Astrocyte of the cerebellum (primary cell): ENCODE results near the gene TRIM8.

Source experiments
- DNase-seq: peaks from one replicate; pipeline ENCODE4 v3.0.0-alpha.2; 2011; ENCODE audit warnings: low read depth
- H3K4me3 ChIP-seq: 2 replicates; pipeline ENCODE4 v1.5.1; 2011; ENCODE audit warnings: mild to moderate bottlenecking, low read depth, low read length, moderate library complexity
- in situ Hi-C: cut with HindIII; loops from 2 replicates; pipeline ENCODE4 v1.10.0; 2017; ENCODE audit warnings: low sequenced_read_pairs
- TF ChIP-seq, protein P1 (sequence below): IDR thresholded peaks from 2 replicates; pipeline ENCODE4 v1.5.1; 2012; ENCODE audit warnings: low read length, low read depth, moderate library complexity, mild to moderate bottlenecking; ENCODE audit errors: missing control alignments

Gene TRIM8

DNA sequence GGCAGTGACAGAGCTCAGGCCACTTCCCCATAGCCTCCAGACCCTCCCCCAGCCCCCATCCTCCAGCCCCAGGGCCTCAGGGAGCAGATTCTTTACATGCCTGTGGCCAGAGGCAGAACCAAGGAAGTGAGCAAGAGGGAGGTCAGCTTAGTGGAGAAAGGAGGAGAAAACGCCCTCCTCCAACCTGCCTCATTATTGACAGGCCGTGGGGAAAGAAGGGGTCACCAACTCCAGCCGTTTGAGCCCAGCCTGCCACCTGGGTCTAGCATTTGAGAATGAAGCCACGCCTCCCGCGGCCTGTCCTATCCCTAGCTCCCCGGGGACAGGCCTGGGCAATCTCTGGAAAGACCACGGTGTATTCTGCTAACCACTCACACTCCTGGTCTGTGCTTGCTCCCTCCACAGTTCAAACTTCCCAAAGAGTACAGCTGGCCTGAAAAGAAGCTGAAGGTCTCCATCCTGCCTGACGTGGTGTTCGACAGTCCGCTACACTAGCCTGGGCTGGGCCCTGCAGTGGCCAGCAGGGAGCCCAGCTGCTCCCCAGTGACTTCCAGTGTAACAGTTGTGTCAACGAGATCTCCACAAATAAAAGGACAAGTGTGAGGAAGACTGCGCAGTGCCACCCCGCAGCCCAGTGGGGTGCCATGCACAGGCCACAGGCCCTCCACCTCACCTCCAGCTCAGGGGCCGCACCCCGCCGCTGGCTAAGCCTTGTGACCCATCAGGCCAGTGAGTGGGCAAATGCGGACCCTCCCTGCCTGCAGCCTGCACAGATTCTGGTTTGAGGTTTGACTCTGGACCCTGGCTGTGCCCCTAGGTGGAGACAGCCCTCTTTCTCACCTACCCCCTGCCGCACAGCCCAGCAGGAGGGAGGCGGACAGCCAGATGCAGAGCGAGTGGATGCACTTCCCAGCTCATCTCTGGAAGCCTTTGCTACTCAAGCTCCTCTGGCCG, 14.3 kb upstream of the TRIM8 start:
- in situ Hi-C loops, result no loop called here
- DNase-seq, result peak; percentile 66
- TF ChIP-seq, protein P1, sequence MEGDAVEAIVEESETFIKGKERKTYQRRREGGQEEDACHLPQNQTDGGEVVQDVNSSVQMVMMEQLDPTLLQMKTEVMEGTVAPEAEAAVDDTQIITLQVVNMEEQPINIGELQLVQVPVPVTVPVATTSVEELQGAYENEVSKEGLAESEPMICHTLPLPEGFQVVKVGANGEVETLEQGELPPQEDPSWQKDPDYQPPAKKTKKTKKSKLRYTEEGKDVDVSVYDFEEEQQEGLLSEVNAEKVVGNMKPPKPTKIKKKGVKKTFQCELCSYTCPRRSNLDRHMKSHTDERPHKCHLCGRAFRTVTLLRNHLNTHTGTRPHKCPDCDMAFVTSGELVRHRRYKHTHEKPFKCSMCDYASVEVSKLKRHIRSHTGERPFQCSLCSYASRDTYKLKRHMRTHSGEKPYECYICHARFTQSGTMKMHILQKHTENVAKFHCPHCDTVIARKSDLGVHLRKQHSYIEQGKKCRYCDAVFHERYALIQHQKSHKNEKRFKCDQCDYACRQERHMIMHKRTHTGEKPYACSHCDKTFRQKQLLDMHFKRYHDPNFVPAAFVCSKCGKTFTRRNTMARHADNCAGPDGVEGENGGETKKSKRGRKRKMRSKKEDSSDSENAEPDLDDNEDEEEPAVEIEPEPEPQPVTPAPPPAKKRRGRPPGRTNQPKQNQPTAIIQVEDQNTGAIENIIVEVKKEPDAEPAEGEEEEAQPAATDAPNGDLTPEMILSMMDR, result no peak
- no peak overlapping the region for H3K4me3 ChIP-seq

DNA sequence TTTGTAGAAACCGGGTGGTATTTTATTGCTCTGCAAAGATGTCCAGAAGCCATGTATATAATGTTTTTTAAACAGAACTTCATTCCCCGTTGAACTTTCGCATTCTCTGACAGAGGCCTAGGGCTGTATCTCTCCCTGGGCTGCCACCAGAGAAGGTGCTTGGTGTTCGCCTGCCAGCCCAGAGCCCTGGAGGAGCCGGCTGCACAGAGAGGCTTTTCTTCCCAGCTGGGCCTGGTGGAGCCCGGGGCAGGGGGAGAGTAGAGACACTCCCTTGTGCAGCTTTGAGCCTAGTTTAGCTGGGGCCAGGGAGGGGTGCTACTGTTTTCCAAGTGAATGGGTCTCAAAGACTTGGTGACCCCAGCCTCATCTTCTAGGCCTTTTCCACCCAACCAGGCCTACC, 13.6 kb upstream of the TRIM8 start:
- in situ Hi-C loops, result no loop called here
- TF ChIP-seq, protein P1, result no peak
- DNase-seq, result no peak
- H3K4me3 ChIP-seq, result no peak overlapping the region

DNA sequence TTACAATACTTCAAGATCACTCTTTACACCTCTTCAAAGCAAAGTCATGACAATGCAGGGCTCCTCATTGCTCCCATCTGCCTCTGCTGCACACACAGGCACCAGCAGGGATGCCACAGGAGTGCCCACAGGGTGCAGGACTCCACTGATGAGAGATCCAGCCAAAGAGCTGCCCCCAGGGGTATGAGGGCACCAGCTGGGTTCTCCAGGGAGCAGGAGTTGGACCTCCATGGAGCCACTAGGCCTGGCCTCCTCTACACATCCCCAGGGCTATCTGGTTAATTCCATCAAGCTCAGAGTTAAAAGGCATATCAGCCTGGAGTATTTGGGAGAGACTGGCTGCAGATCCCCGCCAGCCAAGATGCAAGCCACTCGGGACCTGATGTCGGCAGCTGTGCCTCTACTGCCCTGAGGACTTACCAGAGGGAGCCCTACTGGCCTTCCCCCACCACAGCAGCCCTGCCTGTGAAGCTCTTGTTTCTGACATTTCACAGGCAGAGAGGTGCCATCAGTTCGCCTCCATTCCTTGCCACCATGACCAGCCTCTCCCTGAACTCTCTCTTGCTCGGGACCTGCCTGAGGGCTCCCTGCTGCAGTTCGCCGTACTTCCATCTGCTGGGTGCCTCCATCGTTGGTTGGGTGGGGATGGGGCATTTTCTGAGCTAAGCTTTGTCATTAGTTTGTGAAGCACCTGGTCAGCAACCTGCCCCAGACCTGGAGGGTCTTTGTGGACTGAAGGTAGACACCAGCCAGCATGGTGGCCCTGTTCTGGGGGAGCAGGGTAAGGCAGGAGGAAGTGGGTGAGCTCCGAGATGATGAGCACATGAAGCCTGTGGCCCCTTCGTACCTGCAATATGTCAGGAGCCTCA, 12.5 kb upstream of the TRIM8 start:
- in situ Hi-C loops, result no loop called here
- no peak overlapping the region for H3K4me3 ChIP-seq
- no peak for DNase-seq
- TF ChIP-seq, protein P1, result no peak

DNA sequence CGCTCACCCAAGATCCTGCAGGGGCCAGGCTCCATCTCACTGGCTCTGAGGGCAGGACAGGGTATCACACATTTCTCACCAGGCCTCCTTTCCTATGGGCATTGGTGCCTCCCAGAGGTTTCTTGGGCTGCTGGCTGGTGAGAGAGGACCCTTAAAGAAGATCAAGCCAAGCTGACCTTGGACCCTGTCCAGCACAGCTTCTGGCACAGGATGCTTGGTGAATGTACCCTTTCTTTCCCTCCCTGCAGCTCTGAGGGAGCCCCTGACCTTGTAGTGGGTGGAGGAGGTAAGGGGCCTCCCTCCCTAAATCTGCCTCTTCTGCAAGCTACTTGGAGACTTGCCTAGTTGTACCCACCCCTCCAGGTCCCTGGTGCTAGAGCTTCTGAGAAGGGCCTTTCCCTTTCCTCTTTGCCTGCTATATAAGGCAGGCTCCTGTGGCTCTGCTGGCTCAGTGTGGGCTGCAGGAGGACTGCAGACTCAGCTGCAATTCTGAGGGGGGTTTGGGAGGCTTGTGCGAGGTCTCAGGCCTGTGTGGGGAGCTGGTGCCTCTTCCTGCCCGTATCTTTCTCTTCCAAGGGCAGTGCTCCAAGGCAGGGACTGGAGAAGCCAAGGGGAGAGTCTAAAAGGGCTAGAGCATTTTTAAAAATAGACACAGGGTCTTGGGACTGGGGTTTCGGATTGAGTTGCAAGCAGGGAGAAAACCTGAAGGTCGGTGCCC, 11.7 kb upstream of the TRIM8 start:
- in situ Hi-C loops, result no loop called here
- no peak for DNase-seq
- TF ChIP-seq, protein P1, result no peak
- no peak overlapping the region for H3K4me3 ChIP-seq

DNA sequence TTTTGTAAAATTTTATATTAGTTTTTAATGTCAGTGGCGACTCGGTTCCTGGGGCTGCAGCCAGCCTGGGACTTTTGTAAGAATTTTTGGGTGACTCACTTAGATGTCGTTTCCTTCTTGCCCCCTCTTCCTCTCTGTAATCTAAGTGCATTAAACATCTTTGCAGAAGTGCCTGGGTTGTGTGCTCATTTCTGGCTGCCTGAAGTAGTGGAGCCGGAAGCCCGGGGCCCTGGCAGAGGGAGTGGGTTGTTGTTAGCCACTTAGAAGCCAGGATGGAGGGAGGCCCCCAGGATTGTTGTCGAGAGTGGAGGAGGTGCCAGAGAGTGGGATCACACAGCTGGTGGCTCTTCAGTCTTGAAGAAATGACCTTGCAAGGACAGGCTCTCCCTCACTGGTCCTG, 11.0 kb upstream of the TRIM8 start:
- in situ Hi-C loops, result no loop called here
- TF ChIP-seq, protein P1, result no peak
- no peak for DNase-seq
- no peak overlapping the region for H3K4me3 ChIP-seq

DNA sequence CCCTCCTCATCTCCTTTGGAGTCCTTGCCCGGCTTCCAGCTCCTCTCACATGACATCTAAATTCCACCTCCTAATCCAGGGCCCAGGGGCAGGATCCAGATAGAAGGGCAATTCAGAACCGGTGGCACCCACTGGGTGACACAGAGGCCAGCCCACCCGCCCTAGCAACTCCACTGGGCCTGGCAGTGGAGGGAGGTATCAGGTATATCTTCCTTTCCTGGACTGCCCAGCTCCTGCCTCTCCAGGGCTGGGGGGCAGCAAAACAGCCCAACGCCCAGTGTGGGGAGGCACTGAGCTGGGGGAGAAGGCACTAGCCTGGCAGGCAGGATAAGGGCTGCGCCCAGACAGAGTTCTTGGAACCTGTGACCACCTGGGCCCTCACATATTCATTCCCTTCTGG, 10.4 kb upstream of the TRIM8 start:
- TF ChIP-seq, protein P1, result no peak
- DNase-seq, result no peak
- no peak overlapping the region for H3K4me3 ChIP-seq
- in situ Hi-C loops, result no loop called here
